HFFc6 (cell line): ENCODE measurements around the gene SPIN1. TPM values are rescaled to one million over a fixed set of nuclear protein-coding genes. Genes with fewer than 3 reads are reported as not detected.
A peak's percentile ranks its signal among the peaks of the same experiment; 100 is the strongest.
"Not testable (repeated sequence)": the region's sequence is repeated elsewhere in the genome, so short reads cannot be mapped to it uniquely, and the experiment has no call there.

Experiments used
- DNase-seq: peaks from one replicate; pipeline ENCODE4 v3.0.0-alpha.2; 2018
- H3K27ac Mint-ChIP-seq: 2 replicates; pipeline ENCODE4 v1.8.0; 2020; ENCODE audit warnings: mild to moderate bottlenecking, mixed read lengths
- H3K27me3 Mint-ChIP-seq: 2 replicates; pipeline ENCODE4 v1.8.0; 2021; ENCODE audit warnings: mild to moderate bottlenecking, moderate library complexity, mixed read lengths; ENCODE audit not compliant: insufficient read depth
- H3K36me3 Mint-ChIP-seq: 2 replicates; pipeline ENCODE4 v1.8.0; 2021; ENCODE audit warnings: low read depth, mixed read lengths
- H3K4me1 Mint-ChIP-seq: 2 replicates; pipeline ENCODE4 v1.8.0; 2020; ENCODE audit warnings: low read depth, mixed read lengths
- H3K4me3 Mint-ChIP-seq: 2 replicates; pipeline ENCODE4 v1.8.0; 2020; ENCODE audit warnings: mild to moderate bottlenecking, moderate library complexity, mixed read lengths
- H3K9me3 Mint-ChIP-seq: 2 replicates; pipeline ENCODE4 v1.8.0; 2020; ENCODE audit warnings: mild to moderate bottlenecking, mixed read lengths
- total RNA-seq, 6 experiments: library from RNA; stranded (reverse); fragmentation: NEBNext Ultra II Directional; extraction: Animal tissue kit (Norgen Biotek cat#: 25700); gene quantifications; 2 replicates in 1 of 6; 3 replicates in 5 of 6; pipeline ENCODE4 v1.2.3, GENCODE V29; 2021
- TF ChIP-seq, protein P1 (sequence below): fragments of 200-600 bp; sonication (generic); IDR thresholded peaks from 2 replicates; pipeline ENCODE4 v1.5.0; 2021; ENCODE audit warnings: antibody characterized with exemption, mild to moderate bottlenecking

Gene SPIN1
- total RNA-seq, 6 experiments from 2014 or later, result 97.2 to 131 (median 119) TPM

DNA sequence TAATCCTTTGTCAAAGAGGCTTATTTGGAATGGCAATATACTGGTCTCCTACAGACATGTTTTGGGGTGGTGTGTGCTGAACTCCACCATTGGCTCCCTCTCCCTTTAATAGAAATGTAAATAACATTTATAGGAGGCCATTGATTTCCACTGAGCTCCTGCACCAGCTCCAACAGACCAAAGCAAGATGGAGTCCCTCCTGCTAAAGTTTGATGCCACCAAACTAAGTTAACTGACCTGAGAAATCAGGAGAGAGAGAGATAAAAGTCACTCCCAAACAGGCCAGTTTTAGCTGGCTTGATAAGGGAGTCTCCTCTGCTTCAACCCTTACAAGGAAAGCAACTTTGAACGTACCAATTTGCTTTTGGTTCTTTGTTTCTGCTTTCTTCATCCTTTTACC lies 8.1 kb upstream of the SPIN1 start:
- no peak overlapping the region for H3K4me3 Mint-ChIP-seq
- no peak overlapping the region for H3K27ac Mint-ChIP-seq
- TF ChIP-seq, protein P1, sequence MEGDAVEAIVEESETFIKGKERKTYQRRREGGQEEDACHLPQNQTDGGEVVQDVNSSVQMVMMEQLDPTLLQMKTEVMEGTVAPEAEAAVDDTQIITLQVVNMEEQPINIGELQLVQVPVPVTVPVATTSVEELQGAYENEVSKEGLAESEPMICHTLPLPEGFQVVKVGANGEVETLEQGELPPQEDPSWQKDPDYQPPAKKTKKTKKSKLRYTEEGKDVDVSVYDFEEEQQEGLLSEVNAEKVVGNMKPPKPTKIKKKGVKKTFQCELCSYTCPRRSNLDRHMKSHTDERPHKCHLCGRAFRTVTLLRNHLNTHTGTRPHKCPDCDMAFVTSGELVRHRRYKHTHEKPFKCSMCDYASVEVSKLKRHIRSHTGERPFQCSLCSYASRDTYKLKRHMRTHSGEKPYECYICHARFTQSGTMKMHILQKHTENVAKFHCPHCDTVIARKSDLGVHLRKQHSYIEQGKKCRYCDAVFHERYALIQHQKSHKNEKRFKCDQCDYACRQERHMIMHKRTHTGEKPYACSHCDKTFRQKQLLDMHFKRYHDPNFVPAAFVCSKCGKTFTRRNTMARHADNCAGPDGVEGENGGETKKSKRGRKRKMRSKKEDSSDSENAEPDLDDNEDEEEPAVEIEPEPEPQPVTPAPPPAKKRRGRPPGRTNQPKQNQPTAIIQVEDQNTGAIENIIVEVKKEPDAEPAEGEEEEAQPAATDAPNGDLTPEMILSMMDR, result no peak
- H3K9me3 Mint-ChIP-seq, result peaks cover 6% of the 10 kb centered on the region
- H3K36me3 Mint-ChIP-seq, result peaks cover 7% of the 10 kb centered on the region
- H3K27me3 Mint-ChIP-seq, result peaks cover 8% of the 10 kb centered on the region
- DNase-seq, result no peak
- no peaks in the 10 kb centered on the region for H3K4me1 Mint-ChIP-seq

- H3K27me3 Mint-ChIP-seq, H3K27ac Mint-ChIP-seq, H3K4me1 Mint-ChIP-seq, H3K4me3 Mint-ChIP-seq, H3K36me3 Mint-ChIP-seq, H3K9me3 Mint-ChIP-seq, DNase-seq: not testable (repeated sequence)
Observed at GRCh38 chr9:88381322-88381721, 6.9 kb upstream of the SPIN1 start.

DNA sequence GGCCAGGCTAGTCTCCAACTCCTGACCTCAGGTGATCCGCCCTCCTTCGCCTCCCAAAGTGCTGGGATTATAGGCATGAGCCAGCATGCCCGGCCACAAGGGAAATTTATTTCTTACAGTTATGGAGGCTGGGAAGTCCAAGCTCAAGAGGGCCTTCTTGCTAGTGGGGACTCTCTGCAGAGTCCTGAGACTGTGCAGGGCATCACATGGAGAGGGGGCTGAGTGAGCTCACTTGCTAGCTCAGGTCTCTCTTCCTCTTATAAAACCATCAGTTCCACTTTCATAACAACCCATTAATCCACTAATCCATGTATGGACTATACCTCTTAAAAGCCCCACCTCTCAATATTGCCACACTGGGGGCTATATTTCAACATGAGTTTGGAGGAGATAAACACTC lies 5.1 kb upstream of the SPIN1 start:
- TF ChIP-seq, protein P1, result no peak
- peaks cover 7% of the 10 kb centered on the region for H3K27me3 Mint-ChIP-seq
- H3K4me3 Mint-ChIP-seq, result no peak overlapping the region
- H3K36me3 Mint-ChIP-seq, result peaks cover 11% of the 10 kb centered on the region
- DNase-seq, result no peak
- H3K9me3 Mint-ChIP-seq, result no peaks in the 10 kb centered on the region; the same call in 1 of the 2 replicates
- peaks cover 14% of the 10 kb centered on the region for H3K4me1 Mint-ChIP-seq
- H3K27ac Mint-ChIP-seq, result no peak overlapping the region

DNA sequence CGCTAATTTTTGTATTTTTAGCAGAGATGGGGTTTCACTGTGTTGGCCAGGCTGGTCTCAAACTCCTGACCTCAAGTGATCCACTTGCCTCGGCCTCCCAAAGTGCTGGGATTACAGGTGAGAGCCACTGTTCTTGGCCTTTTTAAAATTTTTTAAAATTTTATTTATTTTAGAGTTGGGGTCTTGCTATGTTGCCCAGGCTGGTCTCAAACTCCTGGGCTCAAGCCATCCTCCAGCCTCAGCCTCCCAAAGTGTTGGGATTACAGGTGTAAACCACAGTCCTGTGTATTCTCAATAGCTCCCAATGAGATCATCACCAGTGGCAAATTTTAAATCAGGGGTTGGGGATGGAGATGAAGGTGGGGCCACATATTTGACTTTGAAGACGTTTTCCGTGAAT lies 2.1 kb upstream of the SPIN1 start:
- peaks cover 16% of the 10 kb centered on the region for H3K36me3 Mint-ChIP-seq

GRCh38 chr9:88387036-88387551 lies 1.1 kb upstream of the SPIN1 start:
- H3K36me3 Mint-ChIP-seq, result peaks cover 26% of the 10 kb centered on the region
- peak overlapping the region; percentile 99 for H3K4me3 Mint-ChIP-seq
- peaks cover 37% of the 10 kb centered on the region for H3K4me1 Mint-ChIP-seq
- no peaks in the 10 kb centered on the region for H3K9me3 Mint-ChIP-seq
- H3K27ac Mint-ChIP-seq, result peak overlapping the region; percentile 95
- no peak for DNase-seq
- TF ChIP-seq, protein P1, result no peak
- H3K27me3 Mint-ChIP-seq, result peaks cover 4% of the 10 kb centered on the region

More for the DNA sequence above, 2.1 kb upstream of the SPIN1 start:
- not testable (repeated sequence) for H3K27me3 Mint-ChIP-seq, DNase-seq, H3K27ac Mint-ChIP-seq, H3K9me3 Mint-ChIP-seq
- Mint-ChIP-seq H3K4me3 (peak overlapping the region; percentile 99; the same call in 1 of the 2 replicates), H3K4me1 (peaks cover 27% of the 10 kb centered on the region)

DNA sequence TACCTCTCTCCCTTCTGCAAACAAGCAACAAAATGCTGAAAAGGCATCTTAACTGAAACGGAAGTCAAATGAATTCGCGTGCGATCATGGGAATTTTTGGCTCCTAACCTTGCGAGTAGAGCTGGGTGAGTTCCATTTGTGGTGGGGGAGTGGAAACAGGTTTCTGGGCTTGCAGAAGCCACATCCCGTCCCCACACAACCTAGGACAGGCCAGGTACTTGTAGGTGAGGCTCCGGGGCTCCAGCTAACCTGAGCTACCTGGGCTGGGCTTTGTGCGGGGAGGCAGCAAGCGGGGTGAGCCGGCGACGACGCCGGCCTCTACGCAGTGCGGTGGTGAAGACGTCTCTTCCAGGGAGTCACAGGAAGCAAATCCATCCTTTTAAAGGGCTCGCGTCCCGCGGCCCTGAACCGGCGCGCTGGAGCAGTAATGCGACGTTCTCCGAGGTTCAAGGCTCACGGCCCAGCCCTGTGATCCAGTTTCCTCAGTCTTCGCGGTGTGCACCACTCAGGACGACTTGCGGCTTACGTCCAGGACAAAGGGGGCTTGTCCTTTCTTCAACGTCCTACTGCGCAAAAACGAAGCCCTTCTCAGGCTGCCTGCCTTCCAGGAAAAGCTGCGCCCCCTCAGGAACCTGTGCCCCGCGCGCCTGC lies 567 bp upstream of the SPIN1 start:
- Mint-ChIP-seq H3K4me3 (peak overlapping the region; percentile 99), H3K36me3 (peaks cover 30% of the 10 kb centered on the region), H3K27ac (peak overlapping the region; percentile 95), H3K27me3 (peaks cover 4% of the 10 kb centered on the region), H3K9me3 (no peaks in the 10 kb centered on the region), H3K4me1 (peaks cover 43% of the 10 kb centered on the region)
- DNase-seq, result peak; percentile 31
- TF ChIP-seq, protein P1, result no peak
